Mesendoderm (in vitro differentiated cells): ENCODE measurements around the gene SYCE3.

Experiments
- DNase-seq: peaks from one replicate; pipeline ENCODE4 v3.0.0; 2013
- H2AK5ac ChIP-seq: 2 replicates; pipeline ENCODE4 v1.6.1; 2013; ENCODE audit warnings: low read length, inconsistent platforms
- H2BK120ac ChIP-seq: 2 replicates; pipeline ENCODE4 v1.6.1; 2013; ENCODE audit warnings: low read depth, mild to moderate bottlenecking, low read length, moderate library complexity, mixed read lengths
- H2BK15ac ChIP-seq: replicated peaks from 2 replicates; pipeline ENCODE4 v1.6.1; 2013; ENCODE audit warnings: low read depth, mild to moderate bottlenecking, moderate library complexity
- H2BK5ac ChIP-seq: 2 replicates; pipeline ENCODE4 v1.6.1; 2013; ENCODE audit warnings: low read length, inconsistent platforms
- H3K18ac ChIP-seq: 2 replicates; pipeline ENCODE4 v1.6.1; 2013; ENCODE audit warnings: mild to moderate bottlenecking, low read length, mixed read lengths
- H3K23ac ChIP-seq: one replicate; pipeline ENCODE4 v1.6.1; 2013; ENCODE audit warnings: low read length
- H3K27ac ChIP-seq: 2 replicates; pipeline ENCODE4 v1.5.1; 2013; ENCODE audit warnings: low read depth, mild to moderate bottlenecking, inconsistent platforms, low read length, moderate library complexity
- H3K27me3 ChIP-seq: 2 replicates; pipeline ENCODE4 v1.6.1; 2013; ENCODE audit warnings: low read length, control low read depth, mild to moderate bottlenecking, inconsistent platforms; ENCODE audit not compliant: insufficient read depth, poor library complexity
- H3K36me3 ChIP-seq: 2 replicates; pipeline ENCODE4 v1.6.1; 2013; ENCODE audit warnings: low read length, inconsistent platforms; ENCODE audit not compliant: control insufficient read depth, insufficient read depth
- H3K4ac ChIP-seq: one replicate; pipeline ENCODE4 v1.6.1; 2013; ENCODE audit warnings: low read depth, mild to moderate bottlenecking, low read length, moderate library complexity
- H3K4me1 ChIP-seq: 2 replicates; pipeline ENCODE4 v1.6.1; 2013; ENCODE audit warnings: low read depth, low read length, inconsistent platforms; ENCODE audit not compliant: control insufficient read depth
- H3K4me2 ChIP-seq: 2 replicates; pipeline ENCODE4 v1.6.1; 2013; ENCODE audit warnings: low read length
- H3K4me3 ChIP-seq: 2 replicates; pipeline ENCODE4 v1.5.1; 2013; ENCODE audit warnings: mild to moderate bottlenecking, low read length
- H3K56ac ChIP-seq: one replicate; pipeline ENCODE4 v1.6.1; 2013; ENCODE audit warnings: low read length
- H3K79me1 ChIP-seq: 2 replicates; pipeline ENCODE4 v1.6.1; 2013; ENCODE audit warnings: low read length, inconsistent platforms
- H3K79me2 ChIP-seq: 2 replicates; pipeline ENCODE4 v1.6.1; 2013; ENCODE audit warnings: mild to moderate bottlenecking, low read length; ENCODE audit not compliant: control insufficient read depth, insufficient read depth
- H3K9ac ChIP-seq: 2 replicates; pipeline ENCODE4 v1.6.1; 2013; ENCODE audit warnings: low read length, inconsistent platforms
- H4K5ac ChIP-seq: one replicate; pipeline ENCODE4 v1.6.1; 2013; ENCODE audit warnings: low read length
- H4K8ac ChIP-seq: one replicate; pipeline ENCODE4 v1.6.1; 2013; ENCODE audit warnings: low read depth, mild to moderate bottlenecking, control low read depth, low read length, moderate library complexity
- WGBS: extraction: QIAGEN DNeasy Blood & Tissue Kit; methylation state at CpG from one replicate; pipeline ENCODE4 v1.1.7; 2013; ENCODE audit warnings: low lambda C conversion rate, missing lambda C conversion rate; ENCODE audit not compliant: insufficient coverage; ENCODE audit errors: extremely low coverage; 5-methylcytosine and 5-hydroxymethylcytosine counted together

Gene SYCE3

GRCh38 chr22:50581031-50581949 is 18.6 kb upstream of the SYCE3 start:
- Histone ChIP-seq H4K8ac (no peak overlapping the region), H2AK5ac (no peak overlapping the region), H3K4me2 (peak overlapping the region; percentile 89), H3K79me1 (peaks cover 7% of the 10 kb centered on the region), H3K4ac (no peak overlapping the region), H3K23ac (peak overlapping the region; percentile 45), H2BK120ac (no peak overlapping the region), H3K36me3 (peaks cover 3% of the 10 kb centered on the region), H3K27me3 (no peaks in the 10 kb centered on the region), H2BK15ac (no peak overlapping the region), H3K27ac (no peak overlapping the region), H3K18ac (no peak overlapping the region), H3K79me2 (peaks cover 6% of the 10 kb centered on the region), H3K4me1 (peaks cover 2% of the 10 kb centered on the region), H4K5ac (no peak overlapping the region), H3K56ac (peak overlapping the region; percentile 99), H3K9ac (peak overlapping the region; percentile 98), H2BK5ac (no peak overlapping the region), H3K4me3 (peak overlapping the region; percentile 93)
- WGBS: no CpG with 5 or more reads among the region's 22 CpGs
- no peak for DNase-seq

GRCh38 chr22:50579752-50580151 is 17.0 kb upstream of the SYCE3 start:
- H3K4me2 ChIP-seq: no peak overlapping the region
- H2AK5ac ChIP-seq: no peak overlapping the region
- no peaks in the 10 kb centered on the region for H3K27me3 ChIP-seq
- no peak overlapping the region for H3K27ac ChIP-seq
- no peak overlapping the region for H4K5ac ChIP-seq
- H3K4me3 ChIP-seq: no peak overlapping the region
- H2BK15ac ChIP-seq: no peak overlapping the region
- H4K8ac ChIP-seq: no peak overlapping the region
- peaks cover 6% of the 10 kb centered on the region for H3K79me2 ChIP-seq
- no peak overlapping the region for H2BK5ac ChIP-seq
- peaks cover 7% of the 10 kb centered on the region for H3K79me1 ChIP-seq
- peaks cover 2% of the 10 kb centered on the region for H3K4me1 ChIP-seq
- WGBS: no CpG with 5 or more reads among the region's 4 CpGs
- H3K4ac ChIP-seq: no peak overlapping the region
- peaks cover 7% of the 10 kb centered on the region for H3K36me3 ChIP-seq
- H3K9ac ChIP-seq: no peak overlapping the region
- H3K23ac ChIP-seq: no peak overlapping the region
- H2BK120ac ChIP-seq: no peak overlapping the region
- no peak for DNase-seq
- H3K18ac ChIP-seq: no peak overlapping the region
- H3K56ac ChIP-seq: no peak overlapping the region

DNA sequence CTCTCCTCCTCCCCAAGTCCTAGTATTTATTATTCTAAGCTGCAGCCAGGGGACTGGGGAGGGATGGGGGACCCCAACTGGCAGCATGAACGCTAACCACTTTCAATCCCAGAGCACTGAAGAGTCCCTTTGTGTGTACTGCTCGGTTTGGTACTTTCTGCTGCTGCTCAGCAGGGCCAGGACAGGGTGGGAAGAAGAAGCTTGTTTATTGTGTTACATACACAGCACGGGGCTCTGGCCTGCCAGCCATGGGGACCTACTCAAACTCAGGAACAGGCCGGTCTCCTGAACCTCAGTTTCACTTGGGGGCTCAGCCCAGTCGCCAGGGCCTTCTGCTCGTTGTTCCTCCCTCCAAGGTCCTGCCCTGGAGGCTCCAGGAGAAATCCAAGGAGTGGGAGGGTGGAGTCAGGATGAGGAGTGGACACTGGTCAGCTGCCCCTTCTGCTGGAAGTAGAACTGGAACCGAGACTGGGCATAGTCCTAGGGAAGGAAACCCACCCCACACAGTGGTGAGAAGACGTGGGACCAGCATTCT is 16.1 kb upstream of the SYCE3 start:
- no peaks in the 10 kb centered on the region for H3K27me3 ChIP-seq
- peaks cover 2% of the 10 kb centered on the region for H3K4me1 ChIP-seq
- peaks cover 6% of the 10 kb centered on the region for H3K79me2 ChIP-seq
- H3K4me3 ChIP-seq: no peak overlapping the region
- H3K4me2 ChIP-seq: no peak overlapping the region
- WGBS: no CpG with 5 or more reads among the region's 8 CpGs
- H3K9ac ChIP-seq: no peak overlapping the region
- no peak overlapping the region for H4K5ac ChIP-seq
- H2BK5ac ChIP-seq: no peak overlapping the region
- no peak overlapping the region for H2AK5ac ChIP-seq
- H4K8ac ChIP-seq: no peak overlapping the region
- DNase-seq: no peak
- no peak overlapping the region for H2BK15ac ChIP-seq
- peaks cover 9% of the 10 kb centered on the region for H3K36me3 ChIP-seq
- no peak overlapping the region for H3K4ac ChIP-seq
- no peak overlapping the region for H3K23ac ChIP-seq
- H2BK120ac ChIP-seq: no peak overlapping the region
- H3K27ac ChIP-seq: no peak overlapping the region
- no peak overlapping the region for H3K18ac ChIP-seq
- H3K79me1 ChIP-seq: peaks cover 7% of the 10 kb centered on the region
- H3K56ac ChIP-seq: no peak overlapping the region

DNA sequence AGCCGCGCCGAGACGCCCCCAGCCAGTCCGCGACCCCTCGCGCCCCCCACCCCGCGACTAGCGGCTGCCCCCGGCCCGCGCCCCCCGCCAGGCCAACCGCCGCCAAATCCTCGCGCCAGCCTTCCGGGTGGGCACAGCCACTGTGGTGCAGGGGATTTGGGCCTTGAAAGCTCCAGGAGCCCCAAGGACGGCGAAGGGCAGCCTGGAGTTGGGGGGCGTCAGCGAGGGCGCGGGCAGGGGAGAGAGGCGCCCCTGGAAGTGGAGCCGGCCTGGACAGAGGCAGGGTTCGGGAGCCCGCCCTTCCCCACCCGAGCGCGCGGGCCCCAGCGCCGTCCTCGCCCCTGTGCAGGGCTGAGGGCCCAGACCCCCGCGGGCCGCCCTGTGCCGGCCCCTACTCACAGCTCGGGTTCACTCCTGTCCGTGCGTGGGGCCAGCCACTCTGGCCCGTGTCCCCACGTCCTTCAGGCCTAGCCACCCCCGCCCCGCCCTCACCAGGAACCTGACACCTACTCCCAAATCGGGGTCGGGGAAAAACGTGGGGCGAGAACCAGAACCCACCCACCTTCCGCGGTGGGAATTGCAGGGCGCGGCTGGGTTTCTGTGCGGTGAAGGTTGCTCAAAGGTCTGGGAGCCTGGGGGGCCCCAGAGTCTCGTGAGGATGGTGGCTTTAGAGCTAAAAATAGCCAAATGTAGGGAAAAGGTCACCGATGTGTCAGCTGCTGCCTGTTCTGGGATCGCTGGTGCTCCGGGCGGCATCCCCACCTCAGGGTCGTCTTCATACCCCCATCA is 15.5 kb upstream of the SYCE3 start, which contains the start of gene CPT1B:
Gene CPT1B, minus strand, starts transcription at position 441 of the 789 bp plus-strand sequence. CDS start 512 bp downstream, outside the sequence.
- Histone ChIP-seq H3K4ac (no peak within 1 kb of the TSS), H3K9ac (no peak within 1 kb of the TSS), H3K56ac (no peak within 1 kb of the TSS), H2BK5ac (no peak within 1 kb of the TSS), H3K79me1 (peaks cover 7% of the 10 kb centered on the region), H3K4me1 (peaks cover 2% of the 10 kb centered on the region), H4K8ac (no peak within 1 kb of the TSS), H2BK15ac (no peak within 1 kb of the TSS), H3K4me3 (no peak within 1 kb of the TSS), H2BK120ac (no peak within 1 kb of the TSS), H3K27ac (no peak within 1 kb of the TSS), H3K36me3 (peaks cover 9% of the 10 kb centered on the region), H2AK5ac (no peak within 1 kb of the TSS), H3K4me2 (no peak within 1 kb of the TSS), H3K18ac (no peak within 1 kb of the TSS), H4K5ac (no peak within 1 kb of the TSS), H3K23ac (no peak within 1 kb of the TSS), H3K79me2 (peaks cover 6% of the 10 kb centered on the region), H3K27me3 (no peaks in the 10 kb centered on the region)
- no peak for DNase-seq
- WGBS: no CpG with 5 or more reads among the region's 63 CpGs

DNA sequence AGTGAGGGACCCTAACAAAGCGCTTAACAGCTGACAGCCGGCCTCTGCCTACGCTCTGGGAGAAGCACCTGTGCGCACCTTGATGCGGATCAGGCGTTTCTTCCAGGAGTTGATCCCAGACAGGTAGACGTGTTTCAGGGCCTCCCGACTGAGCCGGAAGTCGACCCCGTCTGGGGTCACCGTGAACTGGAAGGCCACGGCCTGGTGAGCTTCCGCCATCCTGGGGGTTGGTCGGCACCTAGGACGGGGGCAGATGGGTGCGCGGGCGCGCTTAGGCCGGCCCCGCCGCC is 14.9 kb upstream of the SYCE3 start:
- Histone ChIP-seq H2BK5ac (no peak overlapping the region), H4K8ac (no peak overlapping the region), H3K23ac (no peak overlapping the region), H3K18ac (no peak overlapping the region), H3K4ac (no peak overlapping the region), H3K4me1 (peaks cover 2% of the 10 kb centered on the region), H4K5ac (no peak overlapping the region), H3K4me2 (no peak overlapping the region), H2BK15ac (no peak overlapping the region), H2BK120ac (no peak overlapping the region), H3K36me3 (peaks cover 9% of the 10 kb centered on the region), H3K56ac (no peak overlapping the region), H3K79me1 (peaks cover 7% of the 10 kb centered on the region), H2AK5ac (no peak overlapping the region), H3K27me3 (no peaks in the 10 kb centered on the region), H3K9ac (no peak overlapping the region), H3K79me2 (peaks cover 6% of the 10 kb centered on the region), H3K27ac (no peak overlapping the region), H3K4me3 (no peak overlapping the region)
- WGBS: no CpG with 5 or more reads among the region's 23 CpGs
- no peak for DNase-seq
